EH (cell line): Measurements from ENCODE around the gene SBNO2.

Experiments used
- DNase-seq: peaks from one replicate; pipeline ENCODE4 v3.0.0-alpha.2; 2015; ENCODE audit warnings: low read depth

SBNO2 gene

DNA sequence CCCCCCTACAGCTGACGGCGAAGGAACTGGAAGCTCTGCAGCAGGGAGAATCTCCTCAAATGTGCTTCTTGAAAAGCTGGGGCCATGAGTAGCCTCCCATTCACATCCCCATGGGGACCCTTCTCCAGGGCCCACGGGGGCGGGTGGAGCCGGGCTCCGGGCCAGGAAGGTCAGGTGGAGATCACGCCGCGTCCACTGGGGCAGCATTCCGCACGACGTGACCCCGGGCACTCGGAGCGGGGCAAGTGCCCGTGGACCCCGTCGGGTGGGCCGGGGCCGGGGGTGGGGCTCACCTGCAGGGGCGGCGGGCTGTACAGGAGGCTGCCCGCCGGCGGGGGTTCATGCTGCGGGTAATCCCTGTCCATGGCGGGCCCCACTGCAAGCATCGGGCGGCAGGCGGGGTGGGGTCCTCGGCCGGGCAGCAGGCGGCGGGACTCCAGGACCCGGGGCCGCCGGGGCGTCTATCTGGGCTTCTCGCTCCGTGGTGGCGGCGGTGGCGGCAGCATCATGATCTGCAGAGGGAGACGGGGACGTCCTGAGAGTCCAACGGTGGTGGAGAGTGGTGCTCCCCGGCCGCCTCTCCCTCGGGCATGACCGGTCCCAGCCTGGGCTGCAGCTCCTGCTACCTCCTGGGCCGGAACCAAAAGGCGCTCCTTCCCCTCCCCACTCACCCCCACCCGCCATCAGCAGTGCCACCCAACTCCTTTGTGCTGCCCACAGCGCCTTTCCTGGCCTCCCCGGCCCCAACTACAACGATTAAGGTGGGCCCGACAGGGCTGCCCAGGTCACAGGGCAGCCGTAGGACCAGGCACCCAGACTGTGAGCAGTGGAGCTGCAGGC lies 20.0 kb downstream of the SBNO2 start:
- DNase-seq: no peak

DNA sequence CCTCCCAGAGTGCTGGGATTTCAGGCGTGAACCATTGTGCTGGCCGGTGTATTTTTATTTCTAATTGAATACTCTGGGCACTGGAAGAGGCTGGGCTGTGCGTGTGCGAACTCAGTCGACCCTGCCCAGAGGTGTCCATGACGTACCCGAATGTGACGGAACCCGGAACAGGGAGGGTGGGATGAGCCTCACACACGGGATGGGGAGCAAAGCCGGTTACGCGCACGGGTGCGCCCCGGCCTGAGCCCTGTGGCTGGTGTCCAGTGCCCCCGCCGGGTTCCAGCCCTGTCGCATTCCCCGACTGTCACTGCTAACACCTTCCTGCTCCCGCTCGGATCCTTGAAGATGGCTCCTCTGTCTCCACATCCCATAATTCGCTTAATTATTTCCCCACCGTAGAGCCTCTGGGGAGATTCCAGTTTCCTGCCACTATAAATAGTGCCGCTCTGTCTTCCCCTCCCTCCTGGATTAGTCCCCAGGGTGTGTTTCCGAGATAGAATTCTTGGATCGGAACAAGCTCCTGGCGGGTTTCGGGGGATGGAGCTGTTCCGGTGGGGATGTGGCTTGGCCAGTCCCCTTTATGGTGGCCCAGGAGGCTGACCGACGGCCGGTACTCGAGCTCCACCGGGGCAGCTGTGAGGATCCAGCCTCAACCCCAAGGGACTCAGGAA lies 22.0 kb downstream of the SBNO2 start:
- DNase-seq: no peak

- no peak for DNase-seq
Observed at GRCh38 chr19:1151037-1151724, 22.9 kb downstream of the SBNO2 start.

DNA sequence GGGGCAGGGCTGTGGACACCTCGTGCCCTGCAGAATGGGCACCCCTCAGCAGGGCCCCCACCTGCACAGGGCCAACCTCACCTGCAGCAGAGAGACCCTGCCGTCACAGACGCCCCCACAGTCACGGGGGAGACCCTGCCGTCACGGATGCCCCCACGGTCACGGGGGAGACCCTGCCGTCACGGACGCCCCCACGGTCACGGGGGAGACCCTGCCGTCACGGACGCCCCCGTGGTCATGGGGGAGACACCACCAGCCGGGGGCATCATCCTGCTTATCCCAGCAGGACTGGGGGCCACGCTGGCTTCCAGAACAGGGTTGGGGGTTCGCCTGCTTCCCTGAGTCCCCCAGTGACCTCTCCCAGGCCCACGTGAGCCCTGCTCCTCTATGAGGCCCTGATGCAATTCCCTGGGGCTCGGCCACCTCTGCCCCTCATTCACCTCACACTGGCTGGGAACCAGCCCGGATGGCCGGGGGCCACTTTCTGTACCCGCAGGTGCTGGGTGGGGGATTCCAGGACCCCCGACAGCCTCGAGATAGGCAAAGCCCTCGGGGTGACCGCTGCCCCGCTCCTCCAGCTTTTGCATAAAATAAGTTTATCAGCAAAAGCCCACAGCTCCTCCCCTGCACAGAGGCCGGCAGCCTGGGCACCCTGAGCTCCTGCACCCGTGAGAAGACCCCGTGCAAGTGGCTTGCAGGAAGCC lies 23.6 kb downstream of the SBNO2 start:
- DNase-seq: no peak

DNA sequence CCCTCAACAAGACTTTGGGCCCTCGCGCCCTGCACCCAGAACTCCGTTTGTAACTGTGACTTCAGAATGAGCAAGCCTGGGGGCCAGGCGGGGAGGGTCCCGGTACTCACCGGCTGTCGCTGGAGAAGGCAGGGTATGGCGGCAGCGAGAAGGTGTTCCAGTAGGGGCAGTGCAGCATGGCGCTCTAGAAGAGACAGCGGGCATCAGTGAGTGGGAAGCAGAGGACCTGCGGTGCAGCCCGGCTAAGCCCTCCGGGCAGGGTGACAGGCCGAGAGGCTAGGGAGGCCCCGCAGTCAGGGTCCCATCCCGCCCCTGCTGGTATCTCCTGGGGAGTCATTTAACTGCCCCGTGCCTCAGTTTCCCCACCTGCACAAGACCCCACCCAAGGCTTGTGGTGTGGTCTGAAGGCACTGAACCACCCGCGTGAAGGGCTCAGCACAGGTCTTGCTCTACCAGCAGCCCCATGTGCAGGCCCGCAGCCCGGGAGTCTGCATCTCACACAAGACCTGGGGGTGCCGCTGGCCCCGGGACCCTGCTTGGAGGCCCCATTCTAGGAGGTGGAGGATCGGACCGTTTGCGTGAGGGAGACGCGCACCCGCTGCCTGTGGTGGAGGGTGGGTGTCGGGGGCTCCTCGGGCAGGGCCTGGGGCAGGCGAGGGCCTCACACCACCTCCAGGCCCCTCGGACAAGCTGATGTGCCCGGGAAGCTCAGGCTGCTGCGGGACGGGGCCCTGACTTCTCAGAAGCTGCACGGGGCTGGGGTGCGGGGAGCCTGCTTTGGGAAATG lies 24.6 kb downstream of the SBNO2 start:
- DNase-seq: no peak

GRCh38 chr19:1147934-1148549 lies 26.0 kb downstream of the SBNO2 start:
- DNase-seq: no peak

- DNase-seq: no peak
Observed at GRCh38 chr19:1146858-1147780, 26.9 kb downstream of the SBNO2 start.

- DNase-seq: no peak
Observed at GRCh38 chr19:1146412-1146699, 27.7 kb downstream of the SBNO2 start.

DNA sequence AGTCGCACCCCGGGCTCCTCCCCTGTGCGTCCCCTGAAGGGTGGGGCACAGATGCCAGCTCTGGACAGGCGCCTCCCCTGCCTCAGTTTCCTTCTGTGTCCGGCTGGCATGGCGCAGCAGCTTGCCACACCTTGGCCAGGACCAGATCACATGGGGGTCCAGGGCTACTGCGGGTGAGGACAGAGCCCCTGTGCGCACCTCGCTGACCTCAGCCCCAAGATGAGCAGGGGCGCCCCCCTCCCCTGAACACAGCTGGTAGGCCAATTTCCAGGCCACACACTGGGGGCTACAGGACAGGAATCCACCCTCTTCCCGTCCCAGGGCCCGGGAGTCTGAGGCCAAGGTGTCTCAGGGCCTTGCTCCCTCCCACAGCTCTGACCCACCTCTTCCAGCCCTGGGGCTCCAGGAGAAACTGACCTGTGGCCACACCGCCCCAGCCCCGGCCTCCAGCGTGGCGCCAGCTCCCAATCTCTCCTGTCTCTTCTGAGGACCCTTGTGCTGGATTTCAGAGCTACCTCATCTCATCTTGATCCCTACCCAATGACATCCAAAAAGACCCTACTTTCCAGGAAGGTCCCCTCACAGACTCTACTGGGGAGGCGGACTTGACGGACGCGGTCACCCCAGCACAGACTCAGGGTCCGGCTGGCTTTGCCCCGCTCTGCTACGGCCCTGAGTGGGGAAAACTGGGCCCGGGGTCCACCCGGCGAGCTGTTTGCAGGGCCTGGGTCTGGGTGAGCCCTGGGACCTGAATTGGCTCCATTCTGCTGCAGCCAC lies 28.2 kb downstream of the SBNO2 start:
- no peak for DNase-seq

DNA sequence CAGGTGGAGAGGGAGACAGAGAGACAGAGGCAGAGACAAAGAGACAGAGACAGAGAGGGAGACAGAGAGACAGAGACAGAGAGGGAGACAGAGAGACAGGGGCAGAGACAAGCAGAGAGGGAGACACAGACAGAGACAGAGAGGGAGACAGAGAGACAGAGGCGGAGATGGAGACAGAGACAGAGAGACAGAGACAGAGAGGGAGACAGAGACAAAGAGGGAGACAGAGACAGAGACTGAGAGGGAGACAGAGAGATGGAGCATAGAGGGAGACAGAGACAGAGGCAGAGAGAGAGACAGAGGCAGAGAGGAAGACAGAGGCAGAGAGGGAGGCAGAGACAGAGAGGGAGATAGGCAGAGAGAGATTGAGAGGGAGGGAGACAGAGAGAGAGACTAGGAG lies 29.3 kb downstream of the SBNO2 start:
- no peak for DNase-seq

GRCh38 chr19:1143828-1144399 lies 30.2 kb downstream of the SBNO2 start:
- no peak for DNase-seq

DNA sequence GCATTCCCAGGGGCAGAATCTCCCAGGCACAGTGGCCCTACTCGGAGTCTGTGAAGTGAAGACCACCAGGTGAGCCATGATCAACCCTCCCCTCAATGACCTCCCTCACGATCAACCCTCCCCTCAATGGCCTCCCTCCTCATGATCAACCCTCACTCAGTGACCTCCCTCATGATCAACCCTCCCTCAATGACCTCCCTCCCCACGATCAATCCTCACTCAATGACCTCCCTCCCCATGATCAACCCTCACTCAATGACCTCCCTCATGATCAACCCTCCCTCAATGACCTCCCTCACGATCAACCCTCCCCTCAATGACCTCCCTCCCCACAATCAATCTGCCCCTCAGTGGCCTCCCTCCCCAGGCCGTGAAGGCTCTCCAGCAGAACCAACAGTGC lies 32.1 kb downstream of the SBNO2 start:
- no peak for DNase-seq

- no peak for DNase-seq
Observed at GRCh38 chr19:1140272-1141027, 33.6 kb downstream of the SBNO2 start.

GRCh38 chr19:1139126-1139525 lies 34.9 kb downstream of the SBNO2 start:
- no peak for DNase-seq

GRCh38 chr19:1138121-1138520 lies 35.9 kb downstream of the SBNO2 start:
- no peak for DNase-seq

DNA sequence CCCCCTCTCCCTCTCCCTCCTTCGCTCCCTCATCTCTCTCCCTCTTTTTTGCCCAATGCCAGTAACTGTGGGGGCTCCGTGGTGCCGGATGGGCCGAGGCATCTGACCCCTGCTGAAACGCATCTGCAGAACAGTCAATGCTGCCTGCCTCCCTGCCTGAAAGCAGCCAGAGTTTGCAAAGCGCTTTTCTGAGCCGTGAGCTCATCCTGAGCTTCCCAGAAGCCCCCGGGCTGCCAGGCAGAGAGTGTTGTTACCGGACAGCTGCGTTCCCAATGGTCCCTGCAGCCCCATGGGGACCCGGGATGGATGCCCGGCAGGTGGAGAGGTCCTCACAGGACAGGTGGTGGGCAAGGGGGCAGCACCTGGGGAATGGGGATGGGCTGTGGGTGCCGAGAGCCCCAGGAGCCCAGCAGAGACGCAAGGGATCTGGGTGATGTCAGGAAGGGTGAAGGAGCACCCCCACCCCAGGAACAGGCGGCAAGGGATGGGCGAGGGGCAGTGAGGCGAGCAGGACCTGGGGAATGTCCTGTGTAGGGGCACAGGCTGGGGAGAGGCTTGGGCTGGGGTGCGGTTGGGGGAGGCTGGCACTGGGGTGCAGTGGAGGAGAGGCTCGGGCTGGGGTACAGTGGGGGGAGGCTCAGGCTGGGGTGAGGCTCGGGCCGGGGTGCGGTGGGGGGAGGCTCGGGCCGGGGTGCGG lies 37.3 kb downstream of the SBNO2 start:
- no peak for DNase-seq

GRCh38 chr19:1136201-1136600 lies 37.9 kb downstream of the SBNO2 start:
- no peak for DNase-seq

DNA sequence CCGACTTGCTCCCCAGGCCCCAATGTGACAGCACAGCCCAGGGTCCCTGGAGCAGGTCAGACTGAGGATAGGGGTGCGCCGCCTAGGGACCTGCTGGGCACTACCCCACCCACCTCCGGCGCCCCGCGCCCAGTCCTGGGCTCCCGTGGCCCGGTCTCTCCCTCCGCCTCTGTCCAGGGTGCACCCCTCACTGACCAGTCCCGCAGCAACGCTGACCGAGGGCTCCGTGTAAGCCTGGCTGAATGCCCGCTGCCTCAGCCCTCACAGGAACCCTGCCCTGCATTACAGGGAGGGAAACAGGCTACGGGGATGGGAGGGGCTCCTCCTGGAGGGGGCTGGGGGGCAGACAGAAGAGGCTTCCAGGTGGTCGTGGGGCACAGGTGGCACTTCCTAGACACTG lies 38.6 kb downstream of the SBNO2 start:
- no peak for DNase-seq
